Neural progenitor cell (in vitro differentiated cells): ENCODE results near the gene TMEM94.
"Not testable (repeated sequence)": the region's sequence is repeated elsewhere in the genome, so short reads cannot be mapped to it uniquely, and the experiment has no call there.

Experiments
- CTCF ChIP-seq: fragments of 200-600 bp; sonication (generic); IDR thresholded peaks from 2 replicates; pipeline ENCODE4 v1.5.1; 2017; ENCODE audit warnings: antibody characterized with exemption, mild to moderate bottlenecking
- EZH2phosphoT487 ChIP-seq: fragments of 200-600 bp; sonication (generic); IDR thresholded peaks from 2 replicates; pipeline ENCODE4 v1.6.1; 2017; ENCODE audit warnings: antibody characterized with exemption

- TF ChIP-seq CTCF, EZH2phosphoT487: not testable (repeated sequence)
Measured at GRCh38 chr17:75434433-75434832, 22.0 kb upstream of the TMEM94 start.
